ENCODE data around the gene KIAA0513. TPM values are rescaled to one million over a fixed set of nuclear protein-coding genes. Genes with fewer than 3 reads are reported as not detected.
"Not testable (repeated sequence)": the region's sequence is repeated elsewhere in the genome, so short reads cannot be mapped to it uniquely, and the experiment has no call there.

Gene KIAA0513
- total and polyA plus RNA-seq, 2 donors (not counting 1 experiment from before 2014, with no cell fraction given): 1.1 to 2.1 TPM

DNA sequence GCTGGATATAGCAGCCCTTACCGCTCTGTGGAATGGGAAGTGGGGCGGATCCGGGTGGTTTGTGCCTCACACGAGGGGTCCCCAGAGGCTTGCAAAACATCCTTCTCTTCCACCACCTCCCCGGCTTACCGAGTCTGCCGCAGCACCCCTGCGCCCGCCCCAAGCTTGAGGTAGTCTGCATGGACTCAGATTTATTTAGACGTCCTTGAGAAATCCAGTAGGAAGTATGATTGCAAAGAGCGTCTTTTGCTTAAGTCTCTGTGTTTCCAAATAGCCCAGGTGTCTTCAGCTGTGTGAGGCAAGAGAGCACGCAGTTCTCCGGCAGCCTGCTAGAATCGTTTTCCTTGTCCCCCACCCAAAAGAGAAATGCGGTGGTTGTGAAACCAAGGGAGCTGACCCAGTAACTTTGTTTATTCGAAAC lies 2.4 kb downstream of the KIAA0513 start:
- H3K9me3 ChIP-seq (ENCODE audit: control extremely low read depth in 1 of 3, control insufficient read depth in 2 of 3, insufficient read depth in 1 of 3, low read length in 2 of 3): no peaks in the 10 kb centered on the region
- H3K27ac ChIP-seq (ENCODE audit: low read length in 2 of 2): no peak overlapping the region
- WGBS (ENCODE audit: insufficient coverage): 86% methylated on average over 10 of the region's 16 CpGs
- intact Hi-C loops (cut with micrococcal nuclease): loop anchor here (2.0 to 5.0 kb wide), 3 partner anchors 25 to 1223 kb away; partner anchors contain the start of gene HSBP1
- H2AFZ ChIP-seq (ENCODE audit: insufficient read depth, low read depth, low read length, poor library complexity, severe bottlenecking): no peak overlapping the region
- no peak overlapping the region for H3K4me3 ChIP-seq (ENCODE audit: control extremely low read depth in 1 of 5, extremely low read depth in 1 of 5, insufficient read depth in 1 of 5, low read depth in 2 of 5, low read length in 4 of 5)
- peaks cover 28 to 33% of the 10 kb centered on the region in 2 donors for H3K4me1 ChIP-seq (ENCODE audit: control insufficient read depth in 2 of 2, insufficient read depth in 2 of 2, low read length in 2 of 2)
- no peak overlapping the region for H3K4me2 ChIP-seq (replicated peaks; ENCODE audit: low read depth, low read length, poor library complexity, severe bottlenecking)
- H3K36me3 ChIP-seq (replicated peaks in 1 of 2; ENCODE audit: control extremely low read depth in 1 of 2, control insufficient read depth in 1 of 2, extremely low read depth in 1 of 2, insufficient read depth in 2 of 2, low read length in 1 of 2): no peaks in the 10 kb centered on the region
- no peak for TF ChIP-seq EZH2 (IDR thresholded peaks at IDR 0.05; ENCODE audit: borderline replicate concordance, insufficient read depth, low read depth, low read length, poor library complexity, severe bottlenecking)
- TF ChIP-seq, protein P1, sequence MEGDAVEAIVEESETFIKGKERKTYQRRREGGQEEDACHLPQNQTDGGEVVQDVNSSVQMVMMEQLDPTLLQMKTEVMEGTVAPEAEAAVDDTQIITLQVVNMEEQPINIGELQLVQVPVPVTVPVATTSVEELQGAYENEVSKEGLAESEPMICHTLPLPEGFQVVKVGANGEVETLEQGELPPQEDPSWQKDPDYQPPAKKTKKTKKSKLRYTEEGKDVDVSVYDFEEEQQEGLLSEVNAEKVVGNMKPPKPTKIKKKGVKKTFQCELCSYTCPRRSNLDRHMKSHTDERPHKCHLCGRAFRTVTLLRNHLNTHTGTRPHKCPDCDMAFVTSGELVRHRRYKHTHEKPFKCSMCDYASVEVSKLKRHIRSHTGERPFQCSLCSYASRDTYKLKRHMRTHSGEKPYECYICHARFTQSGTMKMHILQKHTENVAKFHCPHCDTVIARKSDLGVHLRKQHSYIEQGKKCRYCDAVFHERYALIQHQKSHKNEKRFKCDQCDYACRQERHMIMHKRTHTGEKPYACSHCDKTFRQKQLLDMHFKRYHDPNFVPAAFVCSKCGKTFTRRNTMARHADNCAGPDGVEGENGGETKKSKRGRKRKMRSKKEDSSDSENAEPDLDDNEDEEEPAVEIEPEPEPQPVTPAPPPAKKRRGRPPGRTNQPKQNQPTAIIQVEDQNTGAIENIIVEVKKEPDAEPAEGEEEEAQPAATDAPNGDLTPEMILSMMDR (IDR thresholded peaks at IDR 0.05): no peak
- H3K4me1 Mint-ChIP-seq: peaks cover 40% of the 10 kb centered on the region
- H3K27ac Mint-ChIP-seq: no peak overlapping the region
- no peaks in the 10 kb centered on the region for H3K79me2 ChIP-seq (ENCODE audit: control insufficient read depth, insufficient read depth, low read length)
- ATAC-seq (ENCODE audit: low read depth) (no peak), DNase-seq (no peak)
- H4K20me1 ChIP-seq (ENCODE audit: control insufficient read depth, insufficient read depth, low read length, poor library complexity, severe bottlenecking): no peaks in the 10 kb centered on the region
- H3K27me3 Mint-ChIP-seq: peaks cover 13% of the 10 kb centered on the region
- H3K27me3 ChIP-seq (replicated peaks in 1 of 4; ENCODE audit: control extremely low read depth in 1 of 4, control insufficient read depth in 3 of 4, insufficient read depth in 4 of 4, low read length in 3 of 4): peaks cover 0 to 6% (median 2%) of the 10 kb centered on the region in 4 experiments
- no peaks in the 10 kb centered on the region for H3K9me3 Mint-ChIP-seq (ENCODE audit: insufficient read depth)
- H3K4me3 Mint-ChIP-seq: no peak overlapping the region
- H3K9ac ChIP-seq (ENCODE audit: low read length): no peak overlapping the region
- POLR2A ChIA-PET: no interaction called here
- CTCF ChIA-PET: interaction anchor here (0.9 kb wide), 1 partner anchor 57 kb away, joined by 3 read pairs; no protein-coding TSS in a partner anchor

GRCh38 chr16:85031451-85031850 lies 3.9 kb downstream of the KIAA0513 start:
- intact Hi-C loops (cut with micrococcal nuclease): no loop called here
- ChIA-PET CTCF (no interaction called here), POLR2A (no interaction called here)

GRCh38 chr16:85032187-85032586 lies 4.6 kb downstream of the KIAA0513 start:
- CTCF ChIA-PET: not testable (repeated sequence)

More at GRCh38 chr16:85031451-85031850, 3.9 kb downstream of the KIAA0513 start:
- H3K9ac ChIP-seq (ENCODE audit: low read length): no peak overlapping the region
- Mint-ChIP-seq H3K4me3 (no peak overlapping the region), H3K27ac (no peak overlapping the region), H3K4me1 (peaks cover 29% of the 10 kb centered on the region), H3K9me3 (ENCODE audit: insufficient read depth) (no peaks in the 10 kb centered on the region), H3K27me3 (peaks cover 17% of the 10 kb centered on the region)
- DNase-seq (no peak), ATAC-seq (ENCODE audit: low read depth) (no peak)
- H3K36me3 ChIP-seq (replicated peaks in 1 of 2; ENCODE audit: control extremely low read depth in 1 of 2, control insufficient read depth in 1 of 2, extremely low read depth in 1 of 2, insufficient read depth in 2 of 2, low read length in 1 of 2): no peaks in the 10 kb centered on the region
- TF ChIP-seq EZH2 (IDR thresholded peaks at IDR 0.05; ENCODE audit: borderline replicate concordance, insufficient read depth, low read depth, low read length, poor library complexity, severe bottlenecking): no peak
- no peaks in the 10 kb centered on the region for H3K79me2 ChIP-seq (ENCODE audit: control insufficient read depth, insufficient read depth, low read length)
- no peaks in the 10 kb centered on the region for H4K20me1 ChIP-seq (ENCODE audit: control insufficient read depth, insufficient read depth, low read length, poor library complexity, severe bottlenecking)
- H3K9me3 ChIP-seq (ENCODE audit: control extremely low read depth in 1 of 3, control insufficient read depth in 2 of 3, insufficient read depth in 1 of 3, low read length in 2 of 3): no peaks in the 10 kb centered on the region
- WGBS (ENCODE audit: insufficient coverage): 88% methylated on average over 5 of the region's 5 CpGs
- H3K4me2 ChIP-seq (replicated peaks; ENCODE audit: low read depth, low read length, poor library complexity, severe bottlenecking): no peak overlapping the region
- H3K27me3 ChIP-seq (replicated peaks in 1 of 4; ENCODE audit: control extremely low read depth in 1 of 4, control insufficient read depth in 3 of 4, insufficient read depth in 4 of 4, low read length in 3 of 4): peaks cover 0 to 6% (median 2%) of the 10 kb centered on the region in 4 experiments
- H3K4me3 ChIP-seq (ENCODE audit: control extremely low read depth in 1 of 5, extremely low read depth in 1 of 5, insufficient read depth in 1 of 5, low read depth in 2 of 5, low read length in 4 of 5): no peak overlapping the region
- H2AFZ ChIP-seq (ENCODE audit: insufficient read depth, low read depth, low read length, poor library complexity, severe bottlenecking): no peak overlapping the region
- H3K27ac ChIP-seq (ENCODE audit: low read length in 2 of 2): no peak overlapping the region
- peaks cover 18 to 22% of the 10 kb centered on the region in 2 donors for H3K4me1 ChIP-seq (ENCODE audit: control insufficient read depth in 2 of 2, insufficient read depth in 2 of 2, low read length in 2 of 2)

More at GRCh38 chr16:85032187-85032586, 4.6 kb downstream of the KIAA0513 start:
- H3K4me3 ChIP-seq (ENCODE audit: control extremely low read depth in 1 of 5, extremely low read depth in 1 of 5, insufficient read depth in 1 of 5, low read depth in 2 of 5, low read length in 4 of 5); H3K79me2 ChIP-seq (ENCODE audit: control insufficient read depth, insufficient read depth, low read length); H3K4me3 Mint-ChIP-seq; ATAC-seq (ENCODE audit: low read depth); H3K27me3 ChIP-seq (replicated peaks in 1 of 4; ENCODE audit: control extremely low read depth in 1 of 4, control insufficient read depth in 3 of 4, insufficient read depth in 4 of 4, low read length in 3 of 4); intact Hi-C loops (cut with micrococcal nuclease); H3K36me3 ChIP-seq (replicated peaks in 1 of 2; ENCODE audit: control extremely low read depth in 1 of 2, control insufficient read depth in 1 of 2, extremely low read depth in 1 of 2, insufficient read depth in 2 of 2, low read length in 1 of 2); H3K27ac ChIP-seq (ENCODE audit: low read length in 2 of 2); H4K20me1 ChIP-seq (ENCODE audit: control insufficient read depth, insufficient read depth, low read length, poor library complexity, severe bottlenecking); H3K9ac ChIP-seq (ENCODE audit: low read length); H3K9me3 ChIP-seq (ENCODE audit: control extremely low read depth in 1 of 3, control insufficient read depth in 2 of 3, insufficient read depth in 1 of 3, low read length in 2 of 3); H3K9me3 Mint-ChIP-seq (ENCODE audit: insufficient read depth); H3K4me2 ChIP-seq (replicated peaks; ENCODE audit: low read depth, low read length, poor library complexity, severe bottlenecking); POLR2A ChIA-PET; H3K27ac Mint-ChIP-seq; DNase-seq; H2AFZ ChIP-seq (ENCODE audit: insufficient read depth, low read depth, low read length, poor library complexity, severe bottlenecking): not testable (repeated sequence)
- H3K4me1 ChIP-seq (ENCODE audit: control insufficient read depth in 2 of 2, insufficient read depth in 2 of 2, low read length in 2 of 2): peaks cover 11 to 14% of the 10 kb centered on the region in 2 donors
- WGBS (ENCODE audit: insufficient coverage): 93% methylated on average over 4 of the region's 4 CpGs
- Mint-ChIP-seq H3K27me3 (peaks cover 17% of the 10 kb centered on the region), H3K4me1 (peaks cover 22% of the 10 kb centered on the region)
